GM21515 (cell line): ENCODE results near the gene TROAP.
"Not testable (repeated sequence)": the region's sequence is repeated elsewhere in the genome, so short reads cannot be mapped to it uniquely, and the experiment has no call there.

Experiments
- ATAC-seq: cut with Tn5 transposase; IDR thresholded peaks from one replicate; pipeline ENCODE4 v1.9.1; 2021; ENCODE audit not compliant: unreplicated experiment

TROAP gene, protein sequence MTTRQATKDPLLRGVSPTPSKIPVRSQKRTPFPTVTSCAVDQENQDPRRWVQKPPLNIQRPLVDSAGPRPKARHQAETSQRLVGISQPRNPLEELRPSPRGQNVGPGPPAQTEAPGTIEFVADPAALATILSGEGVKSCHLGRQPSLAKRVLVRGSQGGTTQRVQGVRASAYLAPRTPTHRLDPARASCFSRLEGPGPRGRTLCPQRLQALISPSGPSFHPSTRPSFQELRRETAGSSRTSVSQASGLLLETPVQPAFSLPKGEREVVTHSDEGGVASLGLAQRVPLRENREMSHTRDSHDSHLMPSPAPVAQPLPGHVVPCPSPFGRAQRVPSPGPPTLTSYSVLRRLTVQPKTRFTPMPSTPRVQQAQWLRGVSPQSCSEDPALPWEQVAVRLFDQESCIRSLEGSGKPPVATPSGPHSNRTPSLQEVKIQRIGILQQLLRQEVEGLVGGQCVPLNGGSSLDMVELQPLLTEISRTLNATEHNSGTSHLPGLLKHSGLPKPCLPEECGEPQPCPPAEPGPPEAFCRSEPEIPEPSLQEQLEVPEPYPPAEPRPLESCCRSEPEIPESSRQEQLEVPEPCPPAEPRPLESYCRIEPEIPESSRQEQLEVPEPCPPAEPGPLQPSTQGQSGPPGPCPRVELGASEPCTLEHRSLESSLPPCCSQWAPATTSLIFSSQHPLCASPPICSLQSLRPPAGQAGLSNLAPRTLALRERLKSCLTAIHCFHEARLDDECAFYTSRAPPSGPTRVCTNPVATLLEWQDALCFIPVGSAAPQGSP

DNA sequence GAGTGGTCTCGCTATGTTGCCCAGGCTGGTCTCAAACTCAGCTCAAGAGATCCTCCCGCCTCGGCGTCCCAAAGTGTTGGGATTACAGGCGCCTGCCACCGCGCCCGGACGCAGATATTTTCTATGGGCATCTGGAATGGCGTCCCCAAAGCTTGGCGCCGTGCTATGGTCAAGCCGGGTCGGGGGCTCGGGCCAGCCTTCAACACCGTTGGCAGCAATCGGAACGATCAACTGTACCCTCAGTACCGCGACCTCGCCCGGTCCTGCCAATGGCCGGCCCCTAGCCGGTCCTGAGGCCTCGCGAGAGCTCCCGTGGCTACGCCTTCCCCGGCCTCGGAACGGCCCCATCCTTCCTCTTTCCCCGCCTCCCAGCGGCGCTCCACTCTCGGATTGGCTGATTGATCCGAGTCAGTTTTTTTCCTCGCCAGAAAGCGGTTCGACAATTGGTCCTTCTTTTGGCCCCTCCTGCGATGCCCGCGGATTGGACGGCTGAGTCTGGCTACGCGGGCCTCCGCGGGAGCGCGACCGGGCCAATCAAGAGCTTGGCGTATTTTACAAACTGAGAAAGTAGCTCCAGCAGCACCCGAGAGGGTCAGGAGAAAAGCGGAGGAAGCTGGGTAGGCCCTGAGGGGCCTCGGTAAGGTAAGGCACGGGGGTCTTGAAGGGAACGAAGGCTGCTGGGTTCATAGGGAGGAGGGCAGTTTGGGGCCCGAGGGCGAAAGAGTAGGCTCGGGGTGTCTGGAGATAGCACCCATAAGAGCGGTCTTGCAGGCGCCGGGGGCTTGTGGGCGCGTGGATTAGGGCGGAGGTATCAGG is at the start of gene TROAP:
TROAP (plus strand) TSS at position 548 of the 816 bp plus-strand sequence. CDS start 354 bp downstream, outside the sequence.
- peak; percentile 97 for ATAC-seq

GRCh38 chr12:49273726-49274395 is 49.2 kb upstream of the TROAP start:
- no peak for ATAC-seq

GRCh38 chr12:49274396-49275069 is 48.5 kb upstream of the TROAP start:
- no peak for ATAC-seq

GRCh38 chr12:49276304-49277290 is 46.5 kb upstream of the TROAP start:
- no peak for ATAC-seq

DNA sequence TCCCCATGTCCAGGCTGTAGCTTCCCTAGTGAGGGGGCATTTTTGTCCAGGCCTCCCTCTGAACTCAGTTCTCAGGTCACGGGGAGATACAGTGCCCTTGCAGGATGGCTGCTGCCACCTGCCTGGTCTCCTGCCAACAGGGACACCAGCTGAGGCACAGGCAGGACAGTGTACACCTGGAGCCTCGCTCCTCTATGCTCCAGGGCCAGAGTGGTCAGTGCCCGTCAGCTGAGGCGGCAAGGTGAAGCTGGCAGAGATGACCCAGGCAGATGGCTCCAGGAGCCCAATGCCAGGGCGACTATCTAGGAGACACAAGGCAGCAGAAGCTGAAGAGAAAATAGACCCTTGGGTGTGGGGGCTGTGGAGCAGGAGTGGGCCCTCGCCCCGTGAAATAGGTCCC is 45.6 kb upstream of the TROAP start:
- no peak for ATAC-seq

DNA sequence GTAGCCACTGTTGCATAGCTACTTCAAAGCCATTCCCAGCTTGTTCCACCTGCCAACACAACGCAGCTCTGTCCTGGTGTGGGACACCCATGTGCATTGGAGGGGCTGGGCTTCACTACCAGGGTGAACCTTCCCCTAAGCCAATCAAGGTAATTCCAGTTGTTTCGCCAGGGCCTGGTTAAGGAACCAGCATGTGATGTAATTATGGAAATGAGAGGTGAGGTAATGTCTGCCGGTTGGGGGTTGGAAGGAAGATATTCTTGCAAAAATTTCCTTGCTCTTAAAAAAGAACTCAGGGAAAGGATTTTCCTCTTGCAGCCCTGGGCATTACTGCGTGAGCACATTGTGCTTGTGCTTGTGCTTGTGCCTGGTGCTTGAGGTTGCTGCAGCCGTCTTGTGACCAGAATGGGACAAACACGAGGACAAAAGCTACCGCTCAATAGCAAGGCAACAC is 43.3 kb upstream of the TROAP start:
- ATAC-seq, result no peak

DNA sequence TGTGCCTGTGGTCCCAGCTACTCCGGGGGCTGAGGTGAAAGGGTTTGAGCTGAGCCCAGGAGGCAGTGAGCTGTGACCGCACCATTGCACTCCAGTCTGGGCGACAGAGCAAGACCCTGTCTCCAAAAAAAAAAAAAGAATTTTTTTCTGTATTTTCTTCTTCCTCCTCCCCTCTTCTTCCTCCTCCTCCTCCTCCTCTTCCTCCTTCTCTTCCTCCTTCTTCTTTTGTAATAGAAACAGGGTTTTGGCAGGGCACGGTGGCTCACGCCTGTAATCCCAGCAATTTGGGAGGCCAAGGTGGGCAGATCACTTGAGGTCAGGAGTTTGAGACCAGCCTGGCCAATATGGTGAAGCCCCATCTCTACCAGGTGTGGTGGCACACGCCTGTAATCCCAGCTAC is 42.5 kb upstream of the TROAP start:
- ATAC-seq, result not testable (repeated sequence)

GRCh38 chr12:49282302-49282701 is 40.8 kb upstream of the TROAP start:
- no peak for ATAC-seq

- not testable (repeated sequence) for ATAC-seq
Observed at GRCh38 chr12:49282740-49283375, 40.2 kb upstream of the TROAP start.

GRCh38 chr12:49283541-49284429 is 39.3 kb upstream of the TROAP start:
- ATAC-seq, result no peak

DNA sequence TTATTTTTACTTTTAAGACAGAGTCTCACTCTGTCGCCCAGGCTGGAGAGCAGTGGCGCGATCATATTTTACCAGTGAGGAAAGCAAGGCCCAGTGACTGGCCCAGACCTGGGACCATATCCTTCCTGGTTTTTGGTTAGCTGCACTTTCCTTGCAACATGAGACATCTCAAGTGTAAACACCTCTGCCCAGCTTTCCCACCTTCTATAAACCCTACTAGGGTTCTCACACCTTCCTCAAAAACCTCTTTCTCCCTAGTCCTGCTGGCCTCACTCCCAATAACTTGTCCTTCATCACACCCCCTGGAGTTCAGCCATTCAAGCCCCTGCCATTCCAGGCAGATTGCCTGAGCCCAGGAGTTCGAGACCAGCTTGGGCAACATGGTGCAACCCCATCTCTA is 38.4 kb upstream of the TROAP start:
- no peak for ATAC-seq

DNA sequence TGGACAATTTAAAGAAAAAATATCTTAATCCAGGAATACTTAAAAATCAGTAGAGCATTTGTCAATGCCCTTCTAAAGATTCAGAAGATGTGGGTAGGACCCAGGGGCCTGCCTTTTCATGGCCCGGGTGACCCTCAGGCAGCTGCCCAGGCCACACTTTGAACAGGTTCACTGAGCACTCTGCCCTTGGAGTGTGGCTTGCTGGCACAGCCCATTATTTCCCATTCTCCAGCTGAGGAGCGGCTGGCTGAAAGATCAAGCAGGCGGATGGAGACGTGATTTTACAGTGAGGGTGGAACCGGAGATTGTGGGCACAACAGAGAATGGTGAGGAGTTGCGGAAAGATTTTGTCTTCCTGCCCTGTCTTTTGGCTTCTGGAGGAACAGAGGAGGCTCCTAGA is 35.2 kb upstream of the TROAP start:
- ATAC-seq, result no peak

- no peak for ATAC-seq
Observed at GRCh38 chr12:49288412-49288853, 34.6 kb upstream of the TROAP start.

DNA sequence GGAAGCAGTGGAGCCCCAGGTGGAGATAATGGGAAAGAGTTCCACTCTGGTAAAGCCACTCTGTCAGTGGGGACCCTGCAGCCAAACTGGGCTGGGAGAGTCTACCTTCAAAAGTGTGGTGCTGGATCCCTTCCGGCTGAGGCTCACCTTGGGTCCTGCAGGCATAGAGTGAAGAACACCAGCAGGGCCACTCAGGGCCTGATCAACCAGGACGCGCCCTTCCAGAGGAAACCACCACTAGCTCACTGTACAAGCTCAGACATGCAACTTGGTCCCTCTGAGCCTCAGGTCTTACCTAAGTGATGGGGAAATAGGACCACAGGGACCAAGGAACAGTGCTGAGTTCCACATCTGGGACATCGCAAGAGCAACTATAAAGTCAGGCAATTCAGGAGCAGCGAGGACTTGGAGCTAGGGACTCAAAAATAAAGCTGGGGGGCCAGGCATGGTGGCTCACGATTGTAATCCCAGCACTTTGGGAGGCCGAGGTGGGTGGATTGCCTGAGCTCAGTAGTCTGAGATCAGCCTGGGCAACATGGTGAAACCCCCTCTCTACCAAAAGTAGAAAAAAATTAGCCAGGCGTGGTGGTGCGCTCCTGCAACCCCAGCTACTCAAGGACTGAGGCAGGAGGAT is 34.0 kb upstream of the TROAP start:
- no peak for ATAC-seq

DNA sequence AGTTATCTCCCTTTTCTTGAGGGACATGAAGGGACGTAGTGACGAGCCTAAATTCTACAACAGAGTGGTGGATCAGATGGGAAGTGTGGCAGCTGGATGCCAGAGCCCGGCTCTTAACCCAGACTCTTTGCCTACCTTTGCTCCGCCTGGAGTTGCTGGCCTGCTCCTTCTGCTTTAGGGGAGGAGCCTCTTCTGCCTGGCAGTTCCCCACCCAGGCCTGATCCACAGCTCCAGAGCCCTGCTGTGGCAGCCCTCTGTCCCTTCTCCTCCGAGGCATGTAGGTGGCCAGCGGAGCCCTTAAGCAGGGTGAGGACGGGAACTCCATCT is 30.4 kb upstream of the TROAP start:
- ATAC-seq, result no peak

DNA sequence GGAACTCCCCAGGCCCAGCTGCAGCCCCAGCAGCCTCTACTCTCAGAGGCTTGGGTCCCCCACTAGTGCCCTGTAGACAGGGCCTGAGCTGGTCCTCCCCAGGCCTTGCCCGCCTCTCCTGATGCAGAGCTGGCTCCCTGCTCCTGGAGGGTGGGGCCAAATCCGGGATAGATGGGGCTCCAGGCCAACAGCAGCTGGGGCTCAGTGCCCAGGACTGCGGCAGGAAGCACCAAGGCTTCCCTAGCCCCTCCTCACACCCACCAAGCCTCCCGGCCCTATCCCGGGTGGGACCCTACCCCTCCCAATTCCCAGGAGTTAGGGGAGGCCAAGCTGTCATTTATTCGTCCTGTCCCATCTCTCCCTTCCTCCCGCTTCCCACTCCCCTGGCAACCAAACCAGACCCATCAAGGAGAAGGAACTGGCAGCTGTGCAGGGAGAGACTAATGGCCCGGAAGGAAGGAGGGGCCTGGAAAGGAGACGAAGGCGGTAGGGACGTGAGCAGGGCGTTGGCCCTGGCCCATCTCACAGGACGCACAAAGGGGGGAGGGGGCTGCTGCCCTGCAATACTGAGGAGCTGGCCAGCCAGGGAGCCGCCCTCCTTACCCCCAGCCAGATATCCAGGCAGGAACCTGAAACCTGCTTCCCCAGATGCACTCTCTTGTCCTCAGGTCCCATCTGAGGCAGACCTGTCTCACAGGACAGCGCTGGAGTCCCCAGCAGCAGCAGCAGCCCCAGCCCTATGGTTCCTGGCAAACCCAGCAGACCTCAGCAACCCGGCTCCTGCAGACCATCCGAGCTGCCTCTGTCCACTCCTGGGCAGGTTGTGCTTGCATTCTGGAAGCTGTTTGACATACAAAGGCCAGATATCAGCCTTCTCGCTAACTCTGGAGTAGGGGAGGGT is 29.7 kb upstream of the TROAP start:
- ATAC-seq, result no peak
